Endothelial cell of umbilical vein (primary cell): Measurements from ENCODE around the gene MAL. TPM values are rescaled to one million over a fixed set of nuclear protein-coding genes. Genes with fewer than 3 reads are reported as not detected.

Experiments
- BruUV-seq: library from RNA; stranded (reverse); fragments of 400-500 nt; replicated peaks from 2 replicates; lab custom pipeline; 2021; lab: Mats Ljungman, UMichigan
- CTCF ChIA-PET: fragments of 300-600, 350-600 bp; sonication (Branson Sonifier 250); formaldehyde crosslinking; loops from one replicate; lab custom pipeline; 2021; ENCODE audit warnings: antibody characterized with exemption, inconsistent platforms; lab: Charles Lee
- POLR2A ChIA-PET: fragments of 300-600, 350-600 bp; sonication (Branson Sonifier 250); formaldehyde crosslinking; loops from one replicate; lab custom pipeline; 2021; ENCODE audit warnings: antibody characterized with exemption, inconsistent platforms; lab: Charles Lee
- DNase-seq: peaks from one replicate; pipeline ENCODE4 v3.0.0-alpha.2; 2011; ENCODE audit warnings: low read depth, low spot score
- FAIRE-seq: peaks from 2 replicates; lab custom pipeline; 2011; peaks lifted over from hg19 to GRCh38; lab: Jason Lieb, UNC
- H2AFZ ChIP-seq: 2 replicates; pipeline ENCODE4 v1.6.0; 2012; ENCODE audit warnings: low read depth, low read length, control low read depth, inconsistent platforms
- H3K27ac ChIP-seq: 2 replicates; pipeline ENCODE4 v1.5.1; 2011; ENCODE audit warnings: low read depth, mild to moderate bottlenecking, control low read depth, low read length, moderate library complexity; ENCODE audit not compliant: insufficient read depth
- H3K27me3 ChIP-seq, 2 experiments: 2 replicates each; pipeline versions ENCODE4 v1.6.0 to v1.6.1; 2011; ENCODE audit warnings: low read length in 2 of 2, mixed read lengths in 1 of 2; ENCODE audit not compliant: control insufficient read depth in 2 of 2, insufficient read depth in 2 of 2
- H3K36me3 ChIP-seq, 2 experiments: 2 replicates in 1 of 2; 3 replicates in 1 of 2; pipeline ENCODE4 v1.5.1; 2011; ENCODE audit warnings: low read length in 2 of 2, mild to moderate bottlenecking in 1 of 2, moderate library complexity in 1 of 2; ENCODE audit not compliant: control insufficient read depth in 2 of 2, insufficient read depth in 2 of 2; ENCODE audit errors: extremely low read depth in 1 of 2
- H3K4me1 ChIP-seq: 3 replicates; pipeline ENCODE4 v1.5.1; 2011; ENCODE audit warnings: mild to moderate bottlenecking, low read length; ENCODE audit not compliant: control insufficient read depth, insufficient read depth; ENCODE audit errors: extremely low read depth
- H3K4me2 ChIP-seq: 2 replicates; pipeline ENCODE4 v1.6.1; 2011; ENCODE audit warnings: low read length, control low read depth, mixed read lengths; ENCODE audit not compliant: insufficient read depth
- H3K4me3 ChIP-seq, 3 experiments: fragments of 200-600 bp in 1 of 3; sonication (generic), shearing (Covaris generic) in 1 of 3; replicated peaks in 1 of 3; 2 replicates each; pipeline ENCODE4 v1.5.1; 2011 to 2016; ENCODE audit warnings: control low read depth in 3 of 3, low read length in 3 of 3, mild to moderate bottlenecking in 2 of 3, inconsistent platforms in 1 of 3, low read depth in 1 of 3, moderate library complexity in 1 of 3; ENCODE audit not compliant: insufficient read depth in 1 of 3
- H3K79me2 ChIP-seq: 2 replicates; pipeline ENCODE4 v1.6.0; 2012; ENCODE audit warnings: low read length, inconsistent platforms; ENCODE audit not compliant: control insufficient read depth, insufficient read depth
- H3K9ac ChIP-seq: replicated peaks from 2 replicates; pipeline ENCODE3; 2011; ENCODE audit warnings: low read length, control low read depth; ENCODE audit not compliant: insufficient read depth; ENCODE audit errors: extremely low read depth
- H3K9me1 ChIP-seq: replicated peaks from 3 replicates; pipeline ENCODE4 v1.6.0; 2011; ENCODE audit warnings: mild to moderate bottlenecking, low read length; ENCODE audit not compliant: control insufficient read depth, insufficient read depth; ENCODE audit errors: extremely low read depth
- H3K9me3 ChIP-seq: replicated peaks from 2 replicates; pipeline ENCODE4 v1.5.1; 2012; ENCODE audit warnings: low read length, inconsistent platforms; ENCODE audit not compliant: control insufficient read depth, insufficient read depth
- H4K20me1 ChIP-seq: replicated peaks from 2 replicates; pipeline ENCODE3; 2011; ENCODE audit warnings: mild to moderate bottlenecking, low read length; ENCODE audit not compliant: control insufficient read depth, insufficient read depth; ENCODE audit errors: extremely low read depth
- CTCF ChIP-seq, 2 donors: IDR thresholded peaks; 1 replicate in 1 of 2; 2 replicates in 1 of 2; pipeline ENCODE4 v1.5.1; 2011; ENCODE audit warnings: low read length in 2 of 2, mild to moderate bottlenecking in 2 of 2, moderate library complexity in 2 of 2, control low read depth in 1 of 2, inconsistent platforms in 1 of 2, low read depth in 1 of 2; ENCODE audit not compliant: insufficient read depth in 1 of 2; ENCODE audit errors: extremely low read depth in 1 of 2
- EZH2 ChIP-seq: IDR thresholded peaks from 2 replicates; pipeline ENCODE4 v1.6.1; 2012; ENCODE audit warnings: borderline replicate concordance, low read depth, mild to moderate bottlenecking, moderate library complexity, low read length, inconsistent platforms; ENCODE audit not compliant: severe bottlenecking
- FOS ChIP-seq: IDR thresholded peaks from 2 replicates; pipeline ENCODE4 v1.6.1; 2011; ENCODE audit warnings: mild to moderate bottlenecking, low read length, moderate library complexity, borderline replicate concordance; ENCODE audit not compliant: insufficient read depth
- GATA2 ChIP-seq: IDR thresholded peaks from 2 replicates; pipeline ENCODE4 v1.7.0; 2011; ENCODE audit warnings: low read depth, mild to moderate bottlenecking, moderate library complexity, mixed read lengths, low read length; ENCODE audit not compliant: insufficient read length, insufficient read depth
- JUN ChIP-seq: IDR thresholded peaks from 2 replicates; pipeline ENCODE4 v1.6.1; 2011; ENCODE audit warnings: borderline replicate concordance, low read depth; ENCODE audit not compliant: insufficient read length, insufficient read depth
- MAX ChIP-seq: IDR thresholded peaks from 2 replicates; pipeline ENCODE4 v1.6.1; 2011; ENCODE audit not compliant: insufficient read depth, insufficient read length
- MYC ChIP-seq: IDR thresholded peaks from one replicate; pipeline ENCODE4 v1.6.1; 2011; ENCODE audit warnings: mild to moderate bottlenecking, low read depth, low read length
- POLR2A ChIP-seq: IDR thresholded peaks from 2 replicates; pipeline ENCODE4 v1.6.1; 2012; ENCODE audit warnings: low read depth, mild to moderate bottlenecking, control low read depth, low read length
- POLR2AphosphoS5 ChIP-seq: IDR thresholded peaks from 2 replicates; pipeline ENCODE4 v1.6.1; 2012; ENCODE audit warnings: low read depth, mild to moderate bottlenecking, control low read depth, low read length, moderate library complexity; ENCODE audit not compliant: insufficient read depth
- dilution Hi-C: fragments of 300-500 bp; cut with MboI; formaldehyde crosslinking; loops from one replicate; pipeline ENCODE4 v1.15.0; 2019; ENCODE audit warnings: low sequenced_read_pairs; ENCODE audit not compliant: extremely low pct_ligation_motif_present
- intact Hi-C: fragments of 100-400 bp; cut with micrococcal nuclease; formaldehyde crosslinking; loops from one replicate; pipeline ENCODE4 v1.10.0; 2022
- polyA plus RNA-seq, 4 experiments: library from polyadenylated mRNA; depleted of rRNA in 3 of 4; stranded (reverse) in 3 of 4; unstranded in 1 of 4; fragments of >200 nt; gene quantifications; 2 replicates each; pipeline versions ENCODE4 v1.2.1 to v1.2.3, GENCODE V29; 2011 to 2012; ENCODE audit warnings: missing spikeins in 1 of 4
- total RNA-seq: library from RNA; stranded (reverse); gene quantifications from 2 replicates; pipeline ENCODE4 v1.2.3, GENCODE V29; 2021

MAL gene
- total and polyA plus RNA-seq, 2 donors (not counting 3 experiments of a cell fraction or from before 2014, with no cell fraction given): not detected

- H3K27me3 ChIP-seq: peaks cover 2 to 3% of the 10 kb centered on the region in 2 experiments
Observed at GRCh38 chr2:94995553-94996304, 29.8 kb upstream of the MAL start.

More at GRCh38 chr2:94995553-94996304, 29.8 kb upstream of the MAL start:
- no peak overlapping the region for H3K9ac ChIP-seq
- ChIA-PET CTCF (interaction anchor here (0.8 to 2.3 kb wide), 2 partner anchors 9 to 39 kb away, joined by 3 to 16 read pairs; no protein-coding TSS in a partner anchor), POLR2A (no interaction called here)
- no peak for DNase-seq
- H3K4me3 ChIP-seq: no peak overlapping the region
- no peaks in the 10 kb centered on the region for H3K4me1 ChIP-seq
- H3K9me1 ChIP-seq: no peaks in the 10 kb centered on the region
- no peak overlapping the region for H2AFZ ChIP-seq
- H4K20me1 ChIP-seq: no peaks in the 10 kb centered on the region
- BruUV-seq: no TSS peak
- no peak for FAIRE-seq
- no peaks in the 10 kb centered on the region for H3K79me2 ChIP-seq
- H3K4me2 ChIP-seq: no peak overlapping the region
- no peak overlapping the region for H3K27ac ChIP-seq
- H3K9me3 ChIP-seq: no peaks in the 10 kb centered on the region
- no peaks in the 10 kb centered on the region for H3K36me3 ChIP-seq
- intact Hi-C loops (no loop called here), dilution Hi-C loops (no loop called here)
- TF ChIP-seq FOS (no peak), GATA2 (no peak), JUN (no peak), POLR2A (no peak), MYC (no peak), POLR2AphosphoS5 (no peak), CTCF (IDR thresholded peaks at IDR 0.05; ENCODE audit: extremely low read depth in 1 of 2, insufficient read depth in 1 of 2, low read depth in 1 of 2, low read length in 2 of 2) (no peak), MAX (no peak), EZH2 (no peak)
